ENCODE measurements around the gene MS4A4E. TPM values are rescaled to one million over a fixed set of nuclear protein-coding genes. Genes with fewer than 3 reads are reported as not detected.

The MS4A4E gene
- total RNA-seq, 1 experiment from 2014 or later: not detected

- no peak for TF ChIP-seq CDX4 (CRISPR knock-in tag; IDR thresholded peaks at IDR 0.05; ENCODE audit: borderline replicate concordance)
- TF ChIP-seq ATF6 (CRISPR knock-in tag; IDR thresholded peaks at IDR 0.05): no peak
- TF ChIP-seq ZNF232 (CRISPR knock-in tag; IDR thresholded peaks at IDR 0.05): no peak
Measured at GRCh38 chr11:60257956-60258722, 15.2 kb upstream of the MS4A4E start (continued).

GRCh38 chr11:60252213-60253108 lies 9.5 kb upstream of the MS4A4E start:
- no peaks in the 10 kb centered on the region for H3K27me3 Mint-ChIP-seq (ENCODE audit: low read depth)
- ATAC-seq (no peak), DNase-seq (ENCODE audit: low spot score) (no peak)
- peaks cover 30% of the 10 kb centered on the region for H3K9me3 Mint-ChIP-seq
- no peak for TF ChIP-seq USF1 (CRISPR knock-in tag; IDR thresholded peaks at IDR 0.05)
- TF ChIP-seq SP1 (CRISPR knock-in tag; conservative IDR thresholded peaks at IDR 0.05): no peak
- TF ChIP-seq ZNF219 (CRISPR knock-in tag; IDR thresholded peaks at IDR 0.05; ENCODE audit: borderline replicate concordance): no peak
- no peak for TF ChIP-seq ZNF317 (CRISPR knock-in tag; IDR thresholded peaks at IDR 0.05; ENCODE audit: borderline replicate concordance, low read depth)
- no peak for TF ChIP-seq NFE2L1 (CRISPR knock-in tag; IDR thresholded peaks at IDR 0.05)
- TF ChIP-seq MYBL2 (CRISPR knock-in tag; IDR thresholded peaks at IDR 0.05): no peak
- no peak for TF ChIP-seq TEAD1 (CRISPR knock-in tag; IDR thresholded peaks at IDR 0.05)
- TF ChIP-seq FOXP4 (CRISPR knock-in tag; IDR thresholded peaks at IDR 0.05): no peak
- TF ChIP-seq STAT6 (CRISPR knock-in tag; conservative IDR thresholded peaks at IDR 0.05; ENCODE audit: low read depth): no peak
- TF ChIP-seq ZNF121 (CRISPR knock-in tag; IDR thresholded peaks at IDR 0.05): no peak
- TF ChIP-seq ETV6 (CRISPR knock-in tag; IDR thresholded peaks at IDR 0.05): no peak
- no peak for TF ChIP-seq IRF1 (CRISPR knock-in tag; IDR thresholded peaks at IDR 0.05)
- no peak for TF ChIP-seq CBFB (CRISPR knock-in tag; IDR thresholded peaks at IDR 0.05; ENCODE audit: low read depth)
- no peak for TF ChIP-seq ATF3 (CRISPR knock-in tag; conservative IDR thresholded peaks at IDR 0.05)
- no peak for TF ChIP-seq USF2 (CRISPR knock-in tag; IDR thresholded peaks at IDR 0.05)
- TF ChIP-seq KAT7 (CRISPR knock-in tag; IDR thresholded peaks at IDR 0.05; ENCODE audit: borderline replicate concordance): no peak
- no peak for TF ChIP-seq E2F4 (CRISPR knock-in tag; IDR thresholded peaks at IDR 0.05; ENCODE audit: borderline replicate concordance, low read depth)
- no peak for TF ChIP-seq JUN (CRISPR knock-in tag; IDR thresholded peaks at IDR 0.05)
- peaks cover 4% of the 10 kb centered on the region; the same call in 1 of the 2 replicates for H3K4me1 Mint-ChIP-seq
- H3K36me3 Mint-ChIP-seq: 0 out of 2 replicates have a peak, but pooled peaks cover 3% of the 10 kb centered on the region
- CTCF ChIA-PET: interaction anchor here (1.2 to 2.4 kb wide), 2 partner anchors 13 to 58 kb away, joined by 4 to 9 read pairs; no protein-coding TSS in a partner anchor
- POLR2A ChIA-PET: no interaction called here
- no peak overlapping the region for H3K27ac Mint-ChIP-seq
- no peak overlapping the region for H3K4me3 Mint-ChIP-seq
